ENCODE data around the gene LIPG. TPM values are rescaled to one million over a fixed set of nuclear protein-coding genes. Genes with fewer than 3 reads are reported as not detected.

LIPG gene
- total and polyA plus RNA-seq, 9 of the 15 experiments (the other 6 are each of a cell fraction or from before 2014, with no cell fraction given), result 0.76 to 1.8 (median 1.3) TPM

DNA sequence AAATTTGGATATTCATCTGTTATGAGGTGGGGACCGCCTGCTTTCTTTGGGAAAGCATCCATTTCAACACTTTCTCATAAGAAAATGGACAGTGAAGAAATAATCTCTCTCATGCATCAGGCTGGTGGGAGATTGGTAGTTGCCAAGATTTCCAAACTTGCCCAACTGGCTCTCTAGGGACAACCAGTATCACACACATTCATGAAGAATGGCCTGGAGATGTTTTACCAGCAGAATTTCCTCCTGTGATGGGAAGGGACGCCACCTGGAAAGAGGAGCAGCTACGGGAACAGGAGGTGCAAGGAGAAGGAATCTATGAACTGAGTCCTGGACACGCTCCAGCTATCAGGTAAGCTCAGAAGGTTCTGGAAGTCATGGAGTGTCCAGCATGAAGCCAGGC lies 39.4 kb downstream of the LIPG start:
- no peaks in the 10 kb centered on the region for H3K9me3 ChIP-seq (replicated peaks; ENCODE audit: control insufficient read depth, insufficient read depth, low read depth, low read length)
- WGBS (ENCODE audit: insufficient coverage, low coverage, missing lambda C conversion rate), result 0% methylated on average over 3 of the region's 4 CpGs
- no TSS peak for BruUV-seq (replicated peaks)
- DNase-seq (ENCODE audit: extremely low read depth in 1 of 4, low spot score in 3 of 4) (no peak), ATAC-seq (no peak), FAIRE-seq (no peak)
- no peak overlapping the region for H3K9ac ChIP-seq (ENCODE audit: insufficient read depth in 1 of 2, low read depth in 2 of 2, low read length in 2 of 2)
- no peak overlapping the region for H2AFZ ChIP-seq (ENCODE audit: low read depth, low read length)
- no peak overlapping the region for H3K4me2 ChIP-seq (ENCODE audit: insufficient read depth, low read length)
- ChIA-PET POLR2A (no interaction called here), CTCF (ENCODE audit: low intra/inter-chr PET ratio) (no interaction called here)
- H3K79me2 ChIP-seq (ENCODE audit: control insufficient read depth, insufficient read depth, low read length), result no peaks in the 10 kb centered on the region
- H4K20me1 ChIP-seq (replicated peaks; ENCODE audit: control insufficient read depth, insufficient read depth, low read length), result no peaks in the 10 kb centered on the region
- H3K9me1 ChIP-seq (ENCODE audit: control insufficient read depth, insufficient read depth, low read length), result no peaks in the 10 kb centered on the region
- no peak overlapping the region for H3K4me3 ChIP-seq
- H3K36me3 ChIP-seq (ENCODE audit: control insufficient read depth, insufficient read depth, low read length), result no peaks in the 10 kb centered on the region
- no peak overlapping the region for H3K27ac ChIP-seq (ENCODE audit: extremely low read depth, low read depth, low read length)
- no peaks in the 10 kb centered on the region for H3K27me3 ChIP-seq (ENCODE audit: control insufficient read depth in 2 of 2, insufficient read depth in 2 of 2, low read length in 2 of 2)
- in situ Hi-C loops (cut with MboI) (no loop called here), intact Hi-C loops (cut with micrococcal nuclease) (no loop called here)
- H3K4me1 ChIP-seq (replicated peaks in 1 of 2; ENCODE audit: control insufficient read depth in 2 of 2, insufficient read depth in 2 of 2, low read length in 2 of 2), result no peaks in the 10 kb centered on the region
- no peak for TF ChIP-seq PHF8 (IDR thresholded peaks at IDR 0.05; ENCODE audit: borderline replicate concordance, low read length)
- TF ChIP-seq TRIM24 (IDR thresholded peaks at IDR 0.05), result no peak
- TF ChIP-seq PHTF2 (CRISPR knock-in tag; IDR thresholded peaks at IDR 0.05), result no peak
- TF ChIP-seq ZNF764 (CRISPR knock-in tag; IDR thresholded peaks at IDR 0.05; ENCODE audit: low read depth), result no peak
- TF ChIP-seq ZNF197 (CRISPR knock-in tag; IDR thresholded peaks at IDR 0.05; ENCODE audit: low read depth), result no peak
- TF ChIP-seq, protein P1, sequence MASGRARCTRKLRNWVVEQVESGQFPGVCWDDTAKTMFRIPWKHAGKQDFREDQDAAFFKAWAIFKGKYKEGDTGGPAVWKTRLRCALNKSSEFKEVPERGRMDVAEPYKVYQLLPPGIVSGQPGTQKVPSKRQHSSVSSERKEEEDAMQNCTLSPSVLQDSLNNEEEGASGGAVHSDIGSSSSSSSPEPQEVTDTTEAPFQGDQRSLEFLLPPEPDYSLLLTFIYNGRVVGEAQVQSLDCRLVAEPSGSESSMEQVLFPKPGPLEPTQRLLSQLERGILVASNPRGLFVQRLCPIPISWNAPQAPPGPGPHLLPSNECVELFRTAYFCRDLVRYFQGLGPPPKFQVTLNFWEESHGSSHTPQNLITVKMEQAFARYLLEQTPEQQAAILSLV (tag; IDR thresholded peaks at IDR 0.05), result no peak
- TF ChIP-seq ZNF212 (CRISPR knock-in tag; IDR thresholded peaks at IDR 0.05), result no peak
- TF ChIP-seq JUND (IDR thresholded peaks at IDR 0.05; ENCODE audit: borderline replicate concordance, low read depth, low read length), result no peak
- TF ChIP-seq JUND (tag; IDR thresholded peaks at IDR 0.05; ENCODE audit: borderline replicate concordance, low read depth, low read length), result no peak
- no peak for TF ChIP-seq CXXC5 (CRISPR knock-in tag; IDR thresholded peaks at IDR 0.05)
- TF ChIP-seq STAT5B (CRISPR knock-in tag; IDR thresholded peaks at IDR 0.05), result no peak
- no peak for TF ChIP-seq CAMTA2 (CRISPR knock-in tag; conservative IDR thresholded peaks at IDR 0.05)
- TF ChIP-seq, protein P2, sequence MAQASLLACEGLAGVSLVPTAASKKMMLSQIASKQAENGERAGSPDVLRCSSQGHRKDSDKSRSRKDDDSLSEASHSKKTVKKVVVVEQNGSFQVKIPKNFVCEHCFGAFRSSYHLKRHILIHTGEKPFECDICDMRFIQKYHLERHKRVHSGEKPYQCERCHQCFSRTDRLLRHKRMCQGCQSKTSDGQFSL (CRISPR knock-in tag; IDR thresholded peaks at IDR 0.05), result no peak
- TF ChIP-seq, protein P2 (tag; IDR thresholded peaks at IDR 0.05), result no peak
- TF ChIP-seq ARHGAP35 (IDR thresholded peaks at IDR 0.05; ENCODE audit: partially characterized antibody), result no peak
- TF ChIP-seq, protein P3, sequence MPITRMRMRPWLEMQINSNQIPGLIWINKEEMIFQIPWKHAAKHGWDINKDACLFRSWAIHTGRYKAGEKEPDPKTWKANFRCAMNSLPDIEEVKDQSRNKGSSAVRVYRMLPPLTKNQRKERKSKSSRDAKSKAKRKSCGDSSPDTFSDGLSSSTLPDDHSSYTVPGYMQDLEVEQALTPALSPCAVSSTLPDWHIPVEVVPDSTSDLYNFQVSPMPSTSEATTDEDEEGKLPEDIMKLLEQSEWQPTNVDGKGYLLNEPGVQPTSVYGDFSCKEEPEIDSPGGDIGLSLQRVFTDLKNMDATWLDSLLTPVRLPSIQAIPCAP (CRISPR knock-in tag; IDR thresholded peaks at IDR 0.05; ENCODE audit: borderline replicate concordance), result no peak
- TF ChIP-seq EP400 (IDR thresholded peaks at IDR 0.05), result no peak

Measured in K562 (cell line).